ELF-1 (cell line): Measurements from ENCODE around the gene DUSP12.

Experiments used
- DNase-seq: peaks from one replicate; pipeline ENCODE4 v3.0.0-alpha.2; 2016; ENCODE audit warnings: low read depth, low spot score

Gene DUSP12

GRCh38 chr1:161727256-161727924, 22.2 kb upstream of the DUSP12 start:
- DNase-seq, result peak; percentile 30

GRCh38 chr1:161728376-161729226, 21.0 kb upstream of the DUSP12 start:
- no peak for DNase-seq

GRCh38 chr1:161730050-161730564, 19.5 kb upstream of the DUSP12 start:
- DNase-seq, result no peak

GRCh38 chr1:161731241-161731640, 18.3 kb upstream of the DUSP12 start:
- DNase-seq, result no peak

GRCh38 chr1:161731981-161732718, 17.4 kb upstream of the DUSP12 start:
- no peak for DNase-seq

- DNase-seq, result no peak
Measured at GRCh38 chr1:161733526-161733925, 16.1 kb upstream of the DUSP12 start.

- DNase-seq, result no peak
Measured at GRCh38 chr1:161735837-161736236, 13.7 kb upstream of the DUSP12 start.

GRCh38 chr1:161736335-161736969, 13.1 kb upstream of the DUSP12 start:
- DNase-seq, result no peak

GRCh38 chr1:161737625-161738024, 12.0 kb upstream of the DUSP12 start:
- peak; percentile 57 for DNase-seq

- DNase-seq, result peak; percentile 30
Measured at GRCh38 chr1:161738627-161739287, 10.8 kb upstream of the DUSP12 start.

- DNase-seq, result no peak
Measured at GRCh38 chr1:161739865-161740566, 9.6 kb upstream of the DUSP12 start.

GRCh38 chr1:161740921-161741320, 8.7 kb upstream of the DUSP12 start:
- DNase-seq, result no peak

GRCh38 chr1:161743231-161743630, 6.4 kb upstream of the DUSP12 start:
- no peak for DNase-seq

- DNase-seq, result no peak
Measured at GRCh38 chr1:161747801-161748200, 1.8 kb upstream of the DUSP12 start.

- DNase-seq, result peak; percentile 33
Measured at GRCh38 chr1:161763522-161764098, 14.0 kb downstream of the DUSP12 start.

GRCh38 chr1:161766102-161766981, 16.8 kb downstream of the DUSP12 start, which contains the start of gene ATF6:
TSS of gene ATF6 (plus strand) at chr1:161766320. CDS start at chr1:161766361, 41 bp downstream.
- peak; percentile 77 for DNase-seq

GRCh38 chr1:161768461-161768860, 18.9 kb downstream of the DUSP12 start:
- DNase-seq, result no peak

- DNase-seq, result no peak
Measured at GRCh38 chr1:161768986-161769672, 19.5 kb downstream of the DUSP12 start.
